H9 (cell line): ENCODE results near the gene TMEM198. TPM values are rescaled to one million over a fixed set of nuclear protein-coding genes. Genes with fewer than 3 reads are reported as not detected.

Source experiments
- DNase-seq: peaks from one replicate; pipeline ENCODE4 v3.0.0-alpha.2; 2017
- H2AFZ ChIP-seq: one replicate; pipeline ENCODE4 v1.6.1; 2013; ENCODE audit warnings: mild to moderate bottlenecking, low read length, control low read depth, moderate library complexity
- H2AK5ac ChIP-seq: 2 replicates; pipeline ENCODE4 v1.6.1; 2013; ENCODE audit warnings: low read length, control low read depth, mixed read lengths; ENCODE audit not compliant: insufficient read length
- H2BK120ac ChIP-seq: one replicate; pipeline ENCODE4 v1.6.1; 2013; ENCODE audit warnings: low read depth, mild to moderate bottlenecking, low read length, control low read depth, inconsistent platforms; ENCODE audit not compliant: poor library complexity, severe bottlenecking
- H2BK12ac ChIP-seq: 2 replicates; pipeline ENCODE4 v1.6.1; 2013; ENCODE audit warnings: low read length, control low read depth, mixed read lengths, low read depth; ENCODE audit not compliant: insufficient read length
- H2BK15ac ChIP-seq: 2 replicates; pipeline ENCODE4 v1.6.1; 2013; ENCODE audit warnings: low read depth, low read length, control low read depth
- H2BK20ac ChIP-seq: one replicate; pipeline ENCODE4 v1.6.1; 2013; ENCODE audit warnings: low read depth, mild to moderate bottlenecking, low read length, control low read depth, inconsistent platforms; ENCODE audit not compliant: poor library complexity, severe bottlenecking
- H2BK5ac ChIP-seq: 2 replicates; pipeline ENCODE4 v1.6.1; 2013; ENCODE audit warnings: low read length, control low read depth, mixed read lengths; ENCODE audit not compliant: insufficient read length
- H3K14ac ChIP-seq: 2 replicates; pipeline ENCODE4 v1.6.1; 2013; ENCODE audit warnings: low read length, control low read depth; ENCODE audit not compliant: insufficient read depth
- H3K18ac ChIP-seq: 2 replicates; pipeline ENCODE4 v1.6.1; 2013; ENCODE audit warnings: low read depth, mild to moderate bottlenecking, mixed read lengths, low read length, control low read depth; ENCODE audit not compliant: insufficient read length
- H3K23ac ChIP-seq: 2 replicates; pipeline ENCODE4 v1.6.1; 2013; ENCODE audit warnings: low read length, control low read depth, mixed read lengths, low read depth; ENCODE audit not compliant: insufficient read length
- H3K23me2 ChIP-seq: 2 replicates; pipeline ENCODE4 v1.6.1; 2013; ENCODE audit warnings: low read depth, mild to moderate bottlenecking, mixed read lengths, low read length, control low read depth; ENCODE audit not compliant: insufficient read length, poor library complexity, severe bottlenecking
- H3K27ac ChIP-seq: 2 replicates; pipeline ENCODE4 v1.5.1; 2013; ENCODE audit warnings: low read length, control low read depth, mixed read lengths, low read depth; ENCODE audit not compliant: insufficient read length
- H3K27me3 ChIP-seq: 2 replicates; pipeline ENCODE4 v1.6.1; 2013; ENCODE audit warnings: low read length, control low read depth, inconsistent platforms; ENCODE audit not compliant: insufficient read depth
- H3K4ac ChIP-seq: 2 replicates; pipeline ENCODE4 v1.6.1; 2013; ENCODE audit warnings: low read depth, mild to moderate bottlenecking, control low read depth, inconsistent platforms, low read length, moderate library complexity
- H3K4me1 ChIP-seq: 2 replicates; pipeline ENCODE4 v1.6.1; 2013; ENCODE audit warnings: low read length, control low read depth, inconsistent platforms; ENCODE audit not compliant: insufficient read depth
- H3K4me2 ChIP-seq: 2 replicates; pipeline ENCODE4 v1.6.1; 2013; ENCODE audit warnings: low read length, control low read depth, mixed read lengths; ENCODE audit not compliant: insufficient read length, insufficient read depth
- H3K56ac ChIP-seq: 2 replicates; pipeline ENCODE4 v1.6.1; 2013; ENCODE audit warnings: low read depth, mild to moderate bottlenecking, mixed read lengths, low read length, control low read depth; ENCODE audit not compliant: insufficient read length
- H3K79me1 ChIP-seq: 2 replicates; pipeline ENCODE4 v1.6.1; 2013; ENCODE audit warnings: low read depth, mild to moderate bottlenecking, moderate library complexity, low read length, control low read depth, inconsistent platforms; ENCODE audit not compliant: insufficient read depth, poor library complexity, severe bottlenecking
- H3K79me2 ChIP-seq: 2 replicates; pipeline ENCODE4 v1.6.1; 2013; ENCODE audit warnings: low read length, control low read depth, inconsistent platforms; ENCODE audit not compliant: insufficient read depth
- H3K9ac ChIP-seq: 2 replicates; pipeline ENCODE4 v1.6.1; 2013; ENCODE audit warnings: low read length, control low read depth, mixed read lengths; ENCODE audit not compliant: insufficient read length; ENCODE audit errors: extremely low read depth
- H3K9me3 ChIP-seq: one replicate; pipeline ENCODE4 v1.6.1; 2013; ENCODE audit warnings: low read depth, low read length, inconsistent platforms; ENCODE audit not compliant: control insufficient read depth
- H3T11ph ChIP-seq: one replicate; pipeline ENCODE4 v1.6.1; 2013; ENCODE audit warnings: mild to moderate bottlenecking, low read length, control low read depth, inconsistent platforms
- H4K20me1 ChIP-seq: one replicate; pipeline ENCODE4 v1.6.1; 2013; ENCODE audit not compliant: control insufficient read depth, insufficient read length, insufficient read depth
- H4K5ac ChIP-seq: 2 replicates; pipeline ENCODE4 v1.6.1; 2013; ENCODE audit warnings: low read depth, mild to moderate bottlenecking, mixed read lengths, low read length, control low read depth; ENCODE audit not compliant: insufficient read length
- H4K8ac ChIP-seq: replicated peaks from 2 replicates; pipeline ENCODE4 v1.6.1; 2013; ENCODE audit warnings: low read length, control low read depth, mixed read lengths, low read depth; ENCODE audit not compliant: insufficient read length
- H4K91ac ChIP-seq: 2 replicates; pipeline ENCODE4 v1.6.1; 2013; ENCODE audit warnings: low read depth, mild to moderate bottlenecking, moderate library complexity, mixed read lengths, low read length, control low read depth; ENCODE audit not compliant: insufficient read length
- H3K27ac Mint-ChIP-seq, 3 experiments: 2 replicates in 2 of 3; 3 replicates in 1 of 3; pipeline ENCODE4 v1.8.0; 2020 to 2021; ENCODE audit warnings: mixed read lengths in 3 of 3, mild to moderate bottlenecking in 1 of 3, moderate library complexity in 1 of 3
- H3K27me3 Mint-ChIP-seq: 2 replicates; pipeline ENCODE4 v1.8.0; 2021; ENCODE audit warnings: low read depth, mild to moderate bottlenecking, moderate library complexity, mixed read lengths
- H3K36me3 Mint-ChIP-seq, 3 experiments: 2 replicates in 2 of 3; 3 replicates in 1 of 3; pipeline ENCODE4 v1.8.0; 2020 to 2021; ENCODE audit warnings: low read depth in 3 of 3, mixed read lengths in 3 of 3; ENCODE audit not compliant: insufficient read depth in 1 of 3
- H3K4me1 Mint-ChIP-seq, 2 experiments: 2 replicates each; pipeline ENCODE4 v1.8.0; 2020; ENCODE audit warnings: mixed read lengths in 2 of 2
- H3K4me3 Mint-ChIP-seq, 2 experiments: 2 replicates in 1 of 2; 3 replicates in 1 of 2; pipeline ENCODE4 v1.8.0; 2020 to 2021; ENCODE audit warnings: mild to moderate bottlenecking in 2 of 2, mixed read lengths in 2 of 2, moderate library complexity in 1 of 2
- H3K9me3 Mint-ChIP-seq, 2 experiments: 2 replicates in 1 of 2; 3 replicates in 1 of 2; pipeline ENCODE4 v1.8.0; 2020; ENCODE audit warnings: mild to moderate bottlenecking in 2 of 2, mixed read lengths in 2 of 2, moderate library complexity in 1 of 2
- WGBS: extraction: QIAGEN DNeasy Blood & Tissue Kit; methylation state at CpG from one replicate; pipeline ENCODE4 v1.1.7; 2013; ENCODE audit warnings: missing lambda C conversion rate, low lambda C conversion rate, mixed read lengths; ENCODE audit not compliant: insufficient read length; ENCODE audit errors: extremely low coverage; 5-methylcytosine and 5-hydroxymethylcytosine counted together
- total RNA-seq: library from RNA; stranded (reverse); gene quantifications from 2 replicates; pipeline ENCODE4 v1.2.1, GENCODE V29; 2021
- TF ChIP-seq, protein P1 (sequence below): fragments of 200-600 bp; sonication (generic); conservative IDR thresholded peaks from 3 replicates; pipeline ENCODE4 v1.8.0; 2021; ENCODE audit warnings: antibody characterized with exemption, mild to moderate bottlenecking

Gene TMEM198
- total RNA-seq, 1 experiment from 2014 or later: 7.7 TPM

DNA sequence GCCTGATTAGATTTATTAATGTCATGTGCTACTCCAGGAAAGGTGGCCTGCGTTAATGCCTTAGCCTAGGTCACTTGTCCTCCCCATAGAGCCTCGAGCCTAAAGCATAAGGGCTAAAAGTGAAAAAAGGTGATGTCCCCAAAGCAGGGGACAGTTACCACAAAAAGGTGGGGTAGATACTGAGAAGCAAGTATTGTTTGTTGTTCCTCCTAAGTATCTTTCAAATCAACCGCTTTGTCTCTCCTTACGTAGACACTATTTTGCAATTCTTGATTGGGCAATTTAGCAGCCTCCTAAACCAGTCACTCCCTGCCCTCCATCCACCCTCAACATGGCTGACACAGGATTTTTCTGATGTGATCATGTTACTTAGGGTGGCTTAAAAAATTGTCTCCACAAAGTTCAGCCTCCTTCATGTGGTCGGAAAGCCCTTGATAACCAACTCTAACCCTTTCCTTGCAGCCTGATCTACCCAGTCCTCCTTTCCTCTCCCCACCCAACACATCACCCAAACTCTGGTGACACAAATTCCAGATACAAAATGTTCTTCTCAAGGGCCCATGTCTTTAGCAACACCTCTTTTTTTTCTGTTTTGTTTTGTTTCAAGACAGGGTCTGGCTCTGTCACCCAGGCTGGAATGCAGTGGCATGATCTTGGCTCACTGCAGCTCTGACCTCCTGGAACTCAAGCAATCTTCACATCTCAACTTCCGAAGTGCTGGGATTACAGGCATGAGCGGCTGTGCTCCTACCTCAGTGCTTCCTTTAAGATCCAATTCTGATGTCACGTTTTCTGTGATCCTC is 35.2 kb downstream of the TMEM198 start:
- no peak overlapping the region for H2BK20ac ChIP-seq
- H3K27me3 ChIP-seq: no peaks in the 10 kb centered on the region; the same call in 1 of the 2 replicates
- no peak overlapping the region for H4K91ac ChIP-seq
- H4K20me1 ChIP-seq: no peaks in the 10 kb centered on the region
- no peaks in the 10 kb centered on the region for H3K79me1 ChIP-seq
- no peak overlapping the region for H3K23ac ChIP-seq
- no peak overlapping the region for H3K4ac ChIP-seq
- no peak overlapping the region for H3K18ac ChIP-seq
- H3K56ac ChIP-seq: no peak overlapping the region
- no peak overlapping the region for H2BK12ac ChIP-seq
- no peak overlapping the region for H2AFZ ChIP-seq
- H3K79me2 ChIP-seq: no peaks in the 10 kb centered on the region
- H3K27ac Mint-ChIP-seq: peak overlapping the region in 2 of 3 experiments; percentile 0 to 66; a peak in 2 of 7 replicates
- H4K8ac ChIP-seq: no peak overlapping the region
- no peak overlapping the region for H3K4me2 ChIP-seq
- WGBS: no CpG with 5 or more reads among the region's 8 CpGs
- H3K14ac ChIP-seq: no peak overlapping the region
- H4K5ac ChIP-seq: no peak overlapping the region
- TF ChIP-seq, protein P1, sequence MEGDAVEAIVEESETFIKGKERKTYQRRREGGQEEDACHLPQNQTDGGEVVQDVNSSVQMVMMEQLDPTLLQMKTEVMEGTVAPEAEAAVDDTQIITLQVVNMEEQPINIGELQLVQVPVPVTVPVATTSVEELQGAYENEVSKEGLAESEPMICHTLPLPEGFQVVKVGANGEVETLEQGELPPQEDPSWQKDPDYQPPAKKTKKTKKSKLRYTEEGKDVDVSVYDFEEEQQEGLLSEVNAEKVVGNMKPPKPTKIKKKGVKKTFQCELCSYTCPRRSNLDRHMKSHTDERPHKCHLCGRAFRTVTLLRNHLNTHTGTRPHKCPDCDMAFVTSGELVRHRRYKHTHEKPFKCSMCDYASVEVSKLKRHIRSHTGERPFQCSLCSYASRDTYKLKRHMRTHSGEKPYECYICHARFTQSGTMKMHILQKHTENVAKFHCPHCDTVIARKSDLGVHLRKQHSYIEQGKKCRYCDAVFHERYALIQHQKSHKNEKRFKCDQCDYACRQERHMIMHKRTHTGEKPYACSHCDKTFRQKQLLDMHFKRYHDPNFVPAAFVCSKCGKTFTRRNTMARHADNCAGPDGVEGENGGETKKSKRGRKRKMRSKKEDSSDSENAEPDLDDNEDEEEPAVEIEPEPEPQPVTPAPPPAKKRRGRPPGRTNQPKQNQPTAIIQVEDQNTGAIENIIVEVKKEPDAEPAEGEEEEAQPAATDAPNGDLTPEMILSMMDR: no peak
- H2BK15ac ChIP-seq: no peak overlapping the region
- H3K4me1 ChIP-seq: peaks cover 5% of the 10 kb centered on the region; the same call in 1 of the 2 replicates
- DNase-seq: no peak
- no peak overlapping the region for H3K4me3 Mint-ChIP-seq
- H3K27ac ChIP-seq: no peak overlapping the region
- H3K27me3 Mint-ChIP-seq: peaks cover 10% of the 10 kb centered on the region
- H2AK5ac ChIP-seq: no peak overlapping the region
- no peak overlapping the region for H3T11ph ChIP-seq
- no peaks in the 10 kb centered on the region for H3K23me2 ChIP-seq
- no peaks in the 10 kb centered on the region for H3K9me3 ChIP-seq
- H3K36me3 Mint-ChIP-seq: no peaks in the 10 kb centered on the region
- H3K9ac ChIP-seq: no peak overlapping the region
- peaks cover 38 to 47% of the 10 kb centered on the region in 2 experiments for H3K4me1 Mint-ChIP-seq
- no peak overlapping the region for H2BK120ac ChIP-seq
- H3K9me3 Mint-ChIP-seq: no peaks in the 10 kb centered on the region; a peak in 1 of 5 replicates
- no peak overlapping the region for H2BK5ac ChIP-seq
